ENCODE data around the gene ATP8B3. TPM values are rescaled to one million over a fixed set of nuclear protein-coding genes. Genes with fewer than 3 reads are reported as not detected.

The ATP8B3 gene
- total and polyA plus RNA-seq, 10 of the 15 experiments (the other 5 are each of a cell fraction or from before 2014, with no cell fraction given), result 0.13 to 1.7 (median 0.52) TPM

DNA sequence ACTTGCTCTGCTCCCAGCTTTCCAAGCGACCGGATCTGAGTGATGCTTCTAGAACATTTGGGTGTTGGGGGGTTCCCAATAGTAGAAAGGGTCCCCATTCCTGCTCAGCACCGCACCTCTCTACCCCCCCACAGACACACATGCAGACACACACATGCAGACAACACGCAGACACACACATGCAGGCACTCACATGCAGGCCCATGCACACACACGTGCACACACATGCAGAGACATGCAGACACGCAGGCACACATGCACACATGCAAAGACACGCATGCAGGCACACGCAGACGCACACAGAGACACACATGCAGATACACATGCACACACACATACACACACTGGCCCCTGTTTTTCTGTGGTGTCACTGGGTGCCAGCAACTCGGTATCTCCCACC, 34.9 kb downstream of the ATP8B3 start (continued):
- TF ChIP-seq, protein P1, sequence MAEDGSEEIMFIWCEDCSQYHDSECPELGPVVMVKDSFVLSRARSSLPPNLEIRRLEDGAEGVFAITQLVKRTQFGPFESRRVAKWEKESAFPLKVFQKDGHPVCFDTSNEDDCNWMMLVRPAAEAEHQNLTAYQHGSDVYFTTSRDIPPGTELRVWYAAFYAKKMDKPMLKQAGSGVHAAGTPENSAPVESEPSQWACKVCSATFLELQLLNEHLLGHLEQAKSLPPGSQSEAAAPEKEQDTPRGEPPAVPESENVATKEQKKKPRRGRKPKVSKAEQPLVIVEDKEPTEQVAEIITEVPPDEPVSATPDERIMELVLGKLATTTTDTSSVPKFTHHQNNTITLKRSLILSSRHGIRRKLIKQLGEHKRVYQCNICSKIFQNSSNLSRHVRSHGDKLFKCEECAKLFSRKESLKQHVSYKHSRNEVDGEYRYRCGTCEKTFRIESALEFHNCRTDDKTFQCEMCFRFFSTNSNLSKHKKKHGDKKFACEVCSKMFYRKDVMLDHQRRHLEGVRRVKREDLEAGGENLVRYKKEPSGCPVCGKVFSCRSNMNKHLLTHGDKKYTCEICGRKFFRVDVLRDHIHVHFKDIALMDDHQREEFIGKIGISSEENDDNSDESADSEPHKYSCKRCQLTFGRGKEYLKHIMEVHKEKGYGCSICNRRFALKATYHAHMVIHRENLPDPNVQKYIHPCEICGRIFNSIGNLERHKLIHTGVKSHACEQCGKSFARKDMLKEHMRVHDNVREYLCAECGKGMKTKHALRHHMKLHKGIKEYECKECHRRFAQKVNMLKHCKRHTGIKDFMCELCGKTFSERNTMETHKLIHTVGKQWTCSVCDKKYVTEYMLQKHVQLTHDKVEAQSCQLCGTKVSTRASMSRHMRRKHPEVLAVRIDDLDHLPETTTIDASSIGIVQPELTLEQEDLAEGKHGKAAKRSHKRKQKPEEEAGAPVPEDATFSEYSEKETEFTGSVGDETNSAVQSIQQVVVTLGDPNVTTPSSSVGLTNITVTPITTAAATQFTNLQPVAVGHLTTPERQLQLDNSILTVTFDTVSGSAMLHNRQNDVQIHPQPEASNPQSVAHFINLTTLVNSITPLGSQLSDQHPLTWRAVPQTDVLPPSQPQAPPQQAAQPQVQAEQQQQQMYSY (CRISPR knock-in tag; IDR thresholded peaks at IDR 0.05), result no peak
- TF ChIP-seq SREBF2 (IDR thresholded peaks at IDR 0.05; ENCODE audit: low read length), result no peak

DNA sequence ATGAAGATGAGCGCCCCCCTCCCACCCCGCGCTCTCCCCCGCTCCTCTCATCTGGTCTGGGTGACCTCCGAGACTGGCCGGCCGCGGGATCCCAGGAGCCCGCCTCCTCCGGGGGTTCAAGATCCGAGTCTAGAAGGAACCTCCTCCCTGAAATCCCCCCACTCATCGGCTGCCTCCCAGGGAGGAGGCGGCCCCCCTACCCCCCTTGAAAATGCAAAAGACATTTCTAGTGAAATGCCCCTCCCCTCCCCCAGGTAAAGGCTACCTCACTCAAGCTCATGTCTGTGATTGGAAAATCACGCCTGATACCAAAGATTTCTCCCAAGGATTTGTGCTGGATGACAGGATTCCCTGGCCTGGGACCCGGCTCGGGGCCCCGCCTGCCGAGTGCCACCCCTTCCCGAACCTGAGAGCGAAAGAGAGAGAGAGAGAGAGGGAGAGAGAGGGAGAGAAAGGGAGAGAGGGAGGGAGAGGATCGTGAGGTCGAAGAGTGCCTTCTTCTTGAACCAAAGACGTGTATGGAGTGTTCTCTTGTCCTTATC, 35.4 kb downstream of the ATP8B3 start:
- Histone ChIP-seq H3K79me2 (ENCODE audit: control insufficient read depth, insufficient read depth, low read length) (no peaks in the 10 kb centered on the region), H3K4me2 (ENCODE audit: control insufficient read depth, insufficient read depth) (no peak overlapping the region), H4K20me1 (ENCODE audit: control insufficient read depth, insufficient read depth) (no peaks in the 10 kb centered on the region), H3K9me3 (replicated peaks; ENCODE audit: control insufficient read depth, insufficient read depth, low read length) (peaks cover 3% of the 10 kb centered on the region; the same call in 1 of the 3 replicates), H3K4me1 (ENCODE audit: control insufficient read depth, insufficient read depth, low read length) (no peaks in the 10 kb centered on the region), H2AFZ (ENCODE audit: control insufficient read depth, low read depth, low read length) (no peak overlapping the region), H3K36me3 (ENCODE audit: control insufficient read depth in 2 of 2, insufficient read depth in 2 of 2, low read length in 1 of 2) (no peaks in the 10 kb centered on the region), H3K4me3 (no peak overlapping the region), H3K27me3 (replicated peaks in 1 of 2; ENCODE audit: control insufficient read depth in 2 of 2, insufficient read depth in 2 of 2, low read length in 1 of 2) (peaks cover 6 to 10% of the 10 kb centered on the region in 2 experiments), H3K9ac (ENCODE audit: control insufficient read depth, insufficient read depth, low read length) (no peak overlapping the region), H3K27ac (ENCODE audit: control insufficient read depth, insufficient read depth) (no peak overlapping the region)
- ATAC-seq (no peak), DNase-seq (ENCODE audit: low read depth, low spot score) (no peak), FAIRE-seq (no peak)
- no peak for TF ChIP-seq RFX5 (IDR thresholded peaks at IDR 0.05; ENCODE audit: low read depth, low read length)
- TF ChIP-seq BCL11A (IDR thresholded peaks at IDR 0.05; ENCODE audit: low read depth, low read length), result no peak
- TF ChIP-seq ZNF217 (IDR thresholded peaks at IDR 0.05), result no peak
- TF ChIP-seq SRF (IDR thresholded peaks at IDR 0.05; ENCODE audit: low read depth in 2 of 2, low read length in 2 of 2), result no peak
- TF ChIP-seq, protein P2, sequence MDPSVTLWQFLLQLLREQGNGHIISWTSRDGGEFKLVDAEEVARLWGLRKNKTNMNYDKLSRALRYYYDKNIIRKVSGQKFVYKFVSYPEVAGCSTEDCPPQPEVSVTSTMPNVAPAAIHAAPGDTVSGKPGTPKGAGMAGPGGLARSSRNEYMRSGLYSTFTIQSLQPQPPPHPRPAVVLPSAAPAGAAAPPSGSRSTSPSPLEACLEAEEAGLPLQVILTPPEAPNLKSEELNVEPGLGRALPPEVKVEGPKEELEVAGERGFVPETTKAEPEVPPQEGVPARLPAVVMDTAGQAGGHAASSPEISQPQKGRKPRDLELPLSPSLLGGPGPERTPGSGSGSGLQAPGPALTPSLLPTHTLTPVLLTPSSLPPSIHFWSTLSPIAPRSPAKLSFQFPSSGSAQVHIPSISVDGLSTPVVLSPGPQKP (IDR thresholded peaks at IDR 0.05; ENCODE audit: low read depth, low read length), result no peak
- no peak for TF ChIP-seq IRF4 (IDR thresholded peaks at IDR 0.05; ENCODE audit: low read depth, low read length)
- TF ChIP-seq, protein P3, sequence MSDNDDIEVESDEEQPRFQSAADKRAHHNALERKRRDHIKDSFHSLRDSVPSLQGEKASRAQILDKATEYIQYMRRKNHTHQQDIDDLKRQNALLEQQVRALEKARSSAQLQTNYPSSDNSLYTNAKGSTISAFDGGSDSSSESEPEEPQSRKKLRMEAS (IDR thresholded peaks at IDR 0.05; ENCODE audit: low read depth, low read length), result no peak
- no peak for TF ChIP-seq REST (IDR thresholded peaks at IDR 0.05; ENCODE audit: low read depth, low read length)
- TF ChIP-seq CEBPB (IDR thresholded peaks at IDR 0.05; ENCODE audit: borderline replicate concordance in 1 of 2, low read depth in 2 of 2, low read length in 2 of 2), result no peak
- no peak for TF ChIP-seq CREB1 (IDR thresholded peaks at IDR 0.05; ENCODE audit: low read depth)
- no peak for TF ChIP-seq CBFB (IDR thresholded peaks at IDR 0.05; ENCODE audit: low read depth)
- TF ChIP-seq ATF2 (IDR thresholded peaks at IDR 0.05; ENCODE audit: low read length), result no peak
- ChIA-PET POLR2A (no interaction called here), RAD21 (ENCODE audit: unreplicated experiment) (no interaction called here), CTCF (no interaction called here), SMC1A (ENCODE audit: uncharacterized antibody, unreplicated experiment) (no interaction called here)
- no TSS peak for BruUV-seq (replicated peaks)
- in situ Hi-C loops (cut with MboI) (no loop called here), intact Hi-C loops (cut with micrococcal nuclease; ENCODE audit: unreplicated experiment) (no loop called here)
- WGBS (ENCODE audit: insufficient coverage, insufficient replicate concordance, low lambda C conversion rate, missing lambda C conversion rate), result 11% methylated on average over 12 of the region's 23 CpGs

Measured in GM12878 (cell line).